GM21619 (cell line): ENCODE data around the gene HECW1.
"Not testable (repeated sequence)": the region's sequence is repeated elsewhere in the genome, so short reads cannot be mapped to it uniquely, and the experiment has no call there.

Experiments used
- ATAC-seq: cut with Tn5 transposase; IDR thresholded peaks from one replicate; pipeline ENCODE4 v1.9.1; 2021; ENCODE audit not compliant: unreplicated experiment

The HECW1 gene

GRCh38 chr7:43560742-43561330 lies 448.4 kb downstream of the HECW1 start:
- no peak for ATAC-seq

DNA sequence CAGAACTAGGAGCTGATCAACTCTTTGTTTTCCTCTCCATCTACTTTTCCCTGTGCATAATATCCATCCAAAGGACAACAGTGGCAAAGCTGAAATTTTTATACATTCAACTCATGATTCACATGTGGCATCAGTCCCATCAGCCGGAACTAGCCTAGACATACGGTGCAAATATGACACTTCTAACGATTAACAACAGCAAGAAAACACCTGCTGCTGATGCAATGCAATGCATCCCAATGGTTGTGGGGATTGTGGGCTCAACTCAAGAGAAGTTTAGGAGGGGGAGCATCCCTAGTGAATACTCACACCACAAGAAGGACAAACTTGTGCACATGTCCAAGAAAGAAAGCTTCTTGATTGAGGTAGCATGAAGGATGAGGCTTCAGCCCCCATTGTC lies 449.9 kb downstream of the HECW1 start:
- no peak for ATAC-seq

GRCh38 chr7:43565786-43566185 lies 453.3 kb downstream of the HECW1 start:
- ATAC-seq: no peak

- no peak for ATAC-seq
Observed at GRCh38 chr7:43568529-43568928, 456.1 kb downstream of the HECW1 start.

- peak; percentile 66 for ATAC-seq
Observed at GRCh38 chr7:43569424-43569823, 457.0 kb downstream of the HECW1 start.

DNA sequence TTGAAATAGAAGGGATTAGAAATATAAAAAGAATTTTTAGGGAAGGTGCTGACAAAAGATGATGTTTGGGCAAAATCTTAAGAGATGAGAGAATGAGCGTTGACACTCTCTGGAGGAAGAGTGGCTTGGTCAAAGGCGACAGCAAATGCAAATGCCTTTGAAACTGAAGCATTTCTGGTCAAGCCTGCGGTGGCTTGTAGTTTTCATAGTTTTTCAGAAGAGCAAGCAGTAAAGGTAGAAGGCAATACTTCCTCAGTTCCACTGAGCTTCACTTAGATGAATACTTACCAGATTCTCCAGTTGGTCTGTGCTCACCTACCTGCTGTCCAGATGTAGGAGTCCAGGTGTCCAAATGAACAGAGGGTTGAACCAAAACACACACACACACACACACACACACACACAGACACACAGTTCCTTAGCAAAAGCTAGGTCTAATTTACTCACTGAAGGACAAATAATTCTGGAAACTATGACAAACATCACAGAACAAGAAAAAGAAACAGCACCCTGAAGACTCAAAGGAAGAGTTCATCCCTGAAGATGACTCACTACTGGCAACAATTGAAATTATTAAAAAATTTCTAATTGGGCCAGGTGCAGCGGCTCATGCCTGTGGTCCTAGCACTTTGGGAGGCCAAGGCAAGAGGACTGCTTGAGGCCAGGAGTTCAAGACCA lies 458.4 kb downstream of the HECW1 start:
- peak; percentile 66 for ATAC-seq

DNA sequence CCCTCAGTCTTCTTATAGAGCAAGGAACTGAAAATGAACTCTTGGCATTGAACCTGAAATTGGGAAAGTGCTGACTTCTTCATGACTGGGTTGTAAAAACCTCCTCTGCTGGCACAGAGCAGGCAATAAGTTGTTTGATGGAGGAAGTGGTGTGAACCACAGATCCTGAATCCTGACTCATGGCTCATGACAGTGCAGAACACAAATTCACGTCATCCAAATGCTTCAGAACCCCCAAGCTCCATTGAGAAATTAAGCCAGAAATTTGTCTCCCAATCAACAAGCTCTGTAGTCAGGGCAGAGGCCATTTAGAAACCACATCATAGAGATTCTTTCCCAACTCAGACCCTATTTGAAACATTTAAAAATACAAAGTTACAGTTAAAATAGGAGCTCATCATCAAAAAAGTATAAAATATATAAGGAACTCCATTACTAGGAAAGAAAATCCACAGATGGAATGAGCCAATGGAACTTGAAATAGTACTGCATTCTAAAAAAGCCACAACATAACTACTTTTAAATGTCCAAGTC lies 460.1 kb downstream of the HECW1 start:
- ATAC-seq: no peak

DNA sequence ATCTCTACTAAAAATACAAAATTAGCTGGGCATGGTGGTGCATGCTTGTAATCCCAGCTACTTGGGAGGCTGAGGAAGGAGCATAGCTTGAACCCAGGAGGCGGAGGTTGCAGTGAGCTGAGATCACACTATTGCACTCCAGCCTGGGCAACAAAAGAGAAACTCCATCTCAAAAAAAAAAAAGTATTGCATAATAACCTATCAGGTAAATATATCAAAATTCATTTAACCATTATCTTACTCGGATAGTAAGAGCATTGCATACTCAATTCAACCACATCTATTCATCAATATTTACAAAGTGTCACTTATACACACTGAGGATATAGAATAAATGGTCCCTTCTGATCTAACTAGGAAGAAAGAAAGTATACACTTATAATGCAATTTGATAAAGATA lies 461.4 kb downstream of the HECW1 start:
- not testable (repeated sequence) for ATAC-seq

GRCh38 chr7:43575506-43575905 lies 463.1 kb downstream of the HECW1 start:
- no peak for ATAC-seq

DNA sequence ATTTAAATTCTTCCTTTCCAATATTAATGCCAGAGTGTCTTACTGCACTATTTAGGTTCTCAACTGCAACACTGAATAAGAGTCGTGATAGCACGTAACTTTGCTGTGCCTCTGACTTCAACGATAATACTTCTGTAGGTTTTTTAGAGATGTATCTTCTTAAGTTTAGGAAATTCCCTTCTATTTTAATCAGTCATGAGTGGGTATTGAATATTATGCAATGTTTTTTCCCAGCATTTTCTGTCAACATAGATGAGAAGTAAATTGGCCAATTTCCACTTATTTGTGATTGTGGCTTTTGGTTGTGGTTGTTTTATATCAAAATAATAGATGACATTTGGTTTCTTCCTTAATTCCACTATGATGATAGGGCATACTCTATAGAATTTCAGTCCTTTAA lies 463.8 kb downstream of the HECW1 start:
- no peak for ATAC-seq

GRCh38 chr7:43577485-43577951 lies 465.1 kb downstream of the HECW1 start:
- ATAC-seq: no peak

DNA sequence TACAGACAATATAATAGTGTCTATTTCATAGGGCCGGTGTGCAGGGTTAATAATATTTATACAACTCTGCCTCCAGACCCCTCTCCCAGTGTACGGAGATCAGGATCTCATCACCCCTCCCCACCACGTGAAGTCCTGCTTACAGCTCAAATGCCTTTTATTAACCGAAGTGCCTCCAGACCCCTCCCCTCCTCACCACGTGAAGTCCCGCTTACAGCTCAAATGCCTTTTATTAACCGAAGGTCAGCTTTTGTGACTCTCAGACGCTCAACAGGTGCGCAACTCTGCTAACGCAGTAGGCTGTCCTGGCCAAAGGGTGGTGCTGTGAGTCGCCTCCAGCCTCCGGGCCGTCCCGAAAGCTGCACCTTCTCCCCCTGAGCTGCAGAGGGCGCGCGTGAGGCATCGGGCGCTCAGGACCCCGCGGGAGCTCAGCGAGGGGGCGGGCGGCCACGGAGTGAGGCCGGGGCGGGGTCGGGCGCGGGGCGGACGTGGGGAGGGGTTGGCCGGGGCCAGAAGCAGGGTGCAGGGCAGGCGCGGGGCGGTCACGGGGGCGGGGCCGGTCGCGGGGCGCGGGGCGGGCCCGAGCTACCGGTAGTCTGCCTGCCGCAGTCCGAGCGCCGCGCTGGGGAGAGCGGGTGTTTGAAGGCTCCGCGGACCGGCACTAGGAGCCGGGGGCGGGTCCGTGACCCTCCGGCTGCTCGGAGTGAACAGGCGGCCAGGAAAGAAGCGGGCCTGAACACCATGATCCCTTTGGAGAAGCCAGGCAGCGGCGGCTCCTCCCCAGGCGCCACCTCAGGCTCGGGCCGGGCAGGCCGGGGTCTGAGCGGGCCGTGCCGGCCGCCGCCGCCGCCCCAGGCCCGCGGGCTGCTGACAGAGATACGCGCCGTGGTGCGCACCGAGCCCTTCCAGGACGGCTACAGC lies 470.3 kb downstream of the HECW1 start, which contains the start of gene STK17A:
Gene STK17A (plus strand): TSS at position 606 of the 921 bp plus-strand sequence. CDS start 136 bp downstream, at position 742.
- peak; percentile 63 for ATAC-seq

GRCh38 chr7:43583424-43584194 lies 471.2 kb downstream of the HECW1 start:
- ATAC-seq: peak; percentile 19

DNA sequence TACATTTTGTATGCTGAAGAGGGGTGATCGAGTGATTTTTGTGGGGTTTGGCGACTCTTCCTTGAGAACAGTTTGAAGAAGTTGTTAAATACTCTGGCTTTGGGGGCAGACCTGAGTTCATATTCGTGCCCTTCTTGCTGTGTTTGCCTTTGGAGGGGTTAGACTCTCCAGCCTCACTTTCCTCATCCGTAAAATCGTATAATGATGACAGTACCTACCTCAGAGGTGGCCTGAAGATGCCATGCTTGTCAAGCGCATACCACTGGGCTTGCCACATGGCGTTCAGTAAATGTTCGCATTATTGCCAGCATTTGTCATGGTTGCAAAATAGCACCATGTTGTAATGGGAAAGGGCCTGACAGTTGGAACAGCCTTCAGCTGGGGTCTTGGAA lies 471.7 kb downstream of the HECW1 start:
- ATAC-seq: no peak

- ATAC-seq: not testable (repeated sequence)
Observed at GRCh38 chr7:43584733-43585132, 472.3 kb downstream of the HECW1 start.

DNA sequence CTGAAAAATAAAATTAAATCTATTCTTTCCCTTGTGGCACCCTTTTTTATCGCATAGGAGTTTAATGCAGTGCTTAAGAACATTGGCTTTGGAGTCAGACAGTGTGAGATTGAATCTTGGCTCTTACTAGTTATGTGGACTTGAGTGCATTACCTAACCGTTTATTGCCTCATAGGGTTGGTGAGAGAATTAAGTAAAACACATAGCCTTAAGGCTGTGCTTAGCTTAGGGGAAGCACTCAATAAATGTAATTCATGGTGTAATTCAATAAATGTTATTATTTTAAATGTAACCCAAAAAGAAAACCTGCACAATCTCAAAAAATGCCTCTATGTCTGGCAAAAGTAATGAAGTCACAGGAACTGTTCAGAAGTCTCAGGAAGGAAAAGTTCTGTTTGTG lies 473.1 kb downstream of the HECW1 start:
- no peak for ATAC-seq

GRCh38 chr7:43586251-43586900 lies 473.9 kb downstream of the HECW1 start:
- ATAC-seq: no peak

DNA sequence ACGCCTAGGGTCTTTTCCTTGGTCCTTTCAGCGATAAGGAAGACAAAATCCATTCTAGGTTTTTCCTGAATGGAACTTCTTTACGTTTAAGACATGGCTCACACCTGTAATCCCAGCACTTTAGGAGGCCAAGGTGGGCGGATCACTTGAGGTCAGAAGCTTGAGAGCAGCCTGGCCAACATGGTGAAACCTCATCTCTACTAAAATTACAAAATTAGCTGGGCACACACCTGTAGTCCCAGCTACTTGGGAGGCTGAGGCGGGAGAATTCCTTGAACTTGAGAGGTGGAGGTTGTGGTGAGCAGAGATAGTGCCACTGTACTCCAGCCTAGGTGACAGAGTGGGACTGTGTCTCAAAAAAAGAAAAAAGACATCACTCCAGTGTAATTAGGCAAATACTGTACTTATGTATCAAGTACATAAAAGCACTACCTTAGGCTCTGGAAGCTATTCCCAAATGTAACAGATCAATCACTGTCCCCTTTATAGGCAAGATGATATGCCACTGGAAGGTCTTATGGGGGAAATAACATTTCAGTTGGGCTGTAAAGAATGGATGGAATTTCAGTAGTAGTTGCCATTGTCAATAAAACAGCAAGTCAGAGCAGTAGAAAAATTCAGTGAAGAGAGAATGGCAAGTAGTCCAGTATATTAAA lies 476.2 kb downstream of the HECW1 start:
- no peak for ATAC-seq

GRCh38 chr7:43589133-43589478 lies 476.7 kb downstream of the HECW1 start:
- no peak for ATAC-seq

DNA sequence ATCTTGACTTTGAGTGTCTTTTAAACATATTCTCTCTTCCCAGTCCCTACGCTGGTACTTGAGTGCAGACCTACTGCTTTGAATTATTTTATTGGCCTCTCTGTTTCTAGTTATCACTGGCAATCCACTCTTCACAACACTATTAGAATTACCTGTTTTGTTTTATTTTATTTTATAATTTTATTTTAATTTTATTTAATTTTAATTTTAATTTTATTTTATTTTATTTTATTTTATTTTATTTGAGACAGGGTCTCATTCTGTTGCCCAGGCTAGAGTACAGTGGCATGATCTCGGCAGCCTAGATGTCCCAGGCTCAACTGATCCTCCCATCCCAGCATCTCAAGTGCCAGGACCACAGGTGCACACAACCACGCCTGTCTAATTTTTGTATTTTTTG lies 477.3 kb downstream of the HECW1 start:
- no peak for ATAC-seq
